Thyroid gland (tissue), 4 donors: ENCODE measurements around the gene MYBBP1A.

Experiments used
- CTCF ChIP-seq, 6 experiments: fragments of 200-600 bp in 3 of 6; fragments of 450-650 bp in 3 of 6; sonication (generic) in 3 of 6; IDR thresholded peaks; one replicate each; pipeline ENCODE4 v1.5.1; 2016 to 2019; ENCODE audit warnings: antibody characterized with exemption in 6 of 6, mild to moderate bottlenecking in 2 of 6, inconsistent platforms in 1 of 6, moderate library complexity in 1 of 6
- POLR2A ChIP-seq, 2 donors: fragments of 450-650 bp; IDR thresholded peaks; one replicate each; pipeline ENCODE4 v1.6.1; 2017; ENCODE audit warnings: antibody characterized with exemption in 2 of 2, mild to moderate bottlenecking in 2 of 2, moderate library complexity in 1 of 2

- TF ChIP-seq POLR2A (IDR thresholded peaks at IDR 0.05) (no peak), CTCF (IDR thresholded peaks at IDR 0.05) (no peak)
These were observed 29.9 kb upstream of the MYBBP1A start for GRCh38 chr17:4584917-4585637.
